GM18858 (cell line): ENCODE data around the gene GPR15LG.

Source experiments
- ATAC-seq: cut with Tn5 transposase; IDR thresholded peaks from one replicate; pipeline ENCODE4 v1.9.1; 2021; ENCODE audit not compliant: unreplicated experiment

Gene GPR15LG

GRCh38 chr10:84214046-84214572 lies 40.5 kb downstream of the GPR15LG start:
- no peak for ATAC-seq

DNA sequence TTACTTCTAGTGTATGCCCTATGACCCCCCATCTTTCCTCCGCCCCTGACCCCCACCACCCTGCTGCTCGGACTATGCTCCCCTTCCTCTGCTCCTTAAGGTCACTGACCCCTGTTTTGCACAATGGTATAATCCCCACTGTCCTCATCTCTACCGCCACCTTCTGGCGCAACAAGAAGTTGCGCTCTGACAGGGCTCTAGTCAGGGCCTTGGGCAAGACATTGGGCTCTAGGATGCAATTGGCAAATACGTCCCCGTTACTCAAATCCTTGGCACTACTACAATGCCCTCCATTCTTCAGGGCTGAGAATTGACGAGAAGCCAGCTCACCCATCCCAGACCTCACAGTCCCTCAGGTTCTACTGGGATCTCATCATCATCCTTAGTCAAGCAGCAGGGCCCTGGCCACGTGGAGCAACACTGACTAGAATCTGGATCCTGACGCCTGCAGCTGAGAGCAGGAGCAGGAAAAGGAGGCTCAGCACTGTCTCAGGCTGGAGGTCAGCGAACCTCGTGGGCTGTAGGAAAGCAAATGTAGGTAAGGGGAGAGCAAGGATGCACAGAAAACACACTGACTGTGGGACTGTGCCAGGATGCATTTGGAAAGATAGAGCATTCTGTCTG lies 41.1 kb downstream of the GPR15LG start:
- ATAC-seq: peak; percentile 82

- no peak for ATAC-seq
Measured at GRCh38 chr10:84216834-84217233, 43.2 kb downstream of the GPR15LG start.

GRCh38 chr10:84217746-84218145 lies 44.1 kb downstream of the GPR15LG start:
- no peak for ATAC-seq

GRCh38 chr10:84221916-84222315 lies 48.3 kb downstream of the GPR15LG start:
- no peak for ATAC-seq

DNA sequence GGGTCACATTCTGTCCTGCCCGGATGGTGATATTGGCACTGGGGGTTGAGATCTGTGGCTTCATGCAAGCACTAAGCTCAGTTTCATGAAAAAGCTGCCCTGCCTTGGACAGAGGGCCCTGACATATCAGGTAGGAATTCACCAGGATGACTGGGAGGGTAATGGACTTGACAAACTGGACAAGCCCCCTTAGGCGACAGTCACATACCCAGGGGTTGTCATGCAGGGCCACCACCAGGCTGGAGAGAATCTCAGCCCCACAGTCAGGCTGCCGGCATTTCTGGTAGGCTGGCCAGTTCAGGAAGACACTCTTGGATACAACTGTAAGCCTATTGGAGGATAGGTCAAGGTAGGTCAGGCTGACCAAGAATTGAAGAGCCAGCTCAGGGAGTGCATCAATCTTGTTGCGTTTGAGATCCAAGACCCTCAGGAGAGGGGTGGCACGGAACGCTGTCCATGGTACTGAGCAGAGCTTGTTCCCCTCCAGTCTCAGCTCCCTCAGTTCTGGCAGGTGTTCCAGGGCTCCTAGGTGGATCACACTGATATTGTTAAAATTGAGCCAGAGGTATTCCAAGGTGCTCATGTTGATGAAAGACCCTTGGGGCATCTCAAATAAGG lies 50.9 kb downstream of the GPR15LG start:
- ATAC-seq: no peak

- no peak for ATAC-seq
Measured at GRCh38 chr10:84225427-84226173, 52.0 kb downstream of the GPR15LG start, which contains the start of gene LRIT2. TSS of gene LRIT2 (minus strand) at chr10:84225544. CDS start at chr10:84225520, 24 bp downstream.

DNA sequence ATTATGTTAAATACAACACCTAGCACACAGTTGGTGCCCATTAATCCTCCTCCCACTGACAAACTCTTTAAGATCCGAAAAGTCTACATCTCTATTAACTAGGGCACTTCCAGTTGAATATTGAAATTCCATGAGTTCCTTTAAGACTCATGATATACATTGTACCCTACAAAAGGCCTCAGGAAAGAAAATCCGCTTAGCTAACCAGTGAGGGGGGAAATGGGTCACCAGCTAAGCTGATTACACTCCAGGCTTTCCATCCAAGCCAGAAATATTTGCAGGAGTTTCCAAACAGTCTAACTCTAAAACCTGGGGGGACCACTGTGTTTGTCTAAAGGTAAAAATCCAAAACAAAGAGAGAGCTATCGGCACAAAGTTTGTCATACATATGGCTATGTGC lies 53.0 kb downstream of the GPR15LG start:
- ATAC-seq: no peak

GRCh38 chr10:84227810-84228209 lies 54.2 kb downstream of the GPR15LG start:
- no peak for ATAC-seq

DNA sequence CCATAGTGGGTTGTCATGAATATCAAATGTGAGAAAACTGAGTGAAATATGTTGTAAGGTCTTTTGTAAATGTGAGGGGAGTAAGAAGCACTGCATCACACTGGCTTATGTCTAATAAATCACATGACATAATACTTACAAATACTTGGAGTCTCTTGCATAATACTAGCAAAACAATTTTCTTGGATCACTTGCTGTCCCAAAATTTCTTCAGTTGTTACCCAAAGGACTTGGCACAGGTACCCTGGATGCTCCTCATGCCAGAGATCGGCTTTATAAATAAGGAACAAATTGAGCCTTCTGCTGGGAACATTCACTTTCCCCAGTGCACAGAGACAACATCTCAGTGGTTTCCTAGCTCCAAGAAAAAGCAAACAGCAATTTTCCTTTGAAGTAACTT lies 56.8 kb downstream of the GPR15LG start:
- no peak for ATAC-seq

DNA sequence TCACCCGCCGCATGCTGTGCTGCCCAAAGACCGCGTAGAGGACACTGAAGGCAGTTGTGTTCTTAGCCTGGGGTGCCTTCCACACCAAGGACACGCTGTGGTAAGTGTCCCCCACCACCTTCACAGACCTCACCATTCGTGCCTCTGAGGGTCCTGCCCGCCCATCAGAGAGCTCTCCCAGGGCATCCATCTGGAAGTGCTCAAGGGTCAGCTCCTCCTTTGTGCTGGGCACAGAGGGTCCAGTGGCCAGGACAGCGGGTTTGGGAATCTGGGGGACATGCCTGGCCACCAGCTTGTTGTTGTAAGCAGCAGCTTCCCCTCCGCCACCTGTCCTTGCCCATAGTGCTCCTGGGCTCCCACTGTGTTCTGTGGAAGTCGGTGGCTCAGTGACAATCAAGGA lies 58.8 kb downstream of the GPR15LG start:
- no peak for ATAC-seq

DNA sequence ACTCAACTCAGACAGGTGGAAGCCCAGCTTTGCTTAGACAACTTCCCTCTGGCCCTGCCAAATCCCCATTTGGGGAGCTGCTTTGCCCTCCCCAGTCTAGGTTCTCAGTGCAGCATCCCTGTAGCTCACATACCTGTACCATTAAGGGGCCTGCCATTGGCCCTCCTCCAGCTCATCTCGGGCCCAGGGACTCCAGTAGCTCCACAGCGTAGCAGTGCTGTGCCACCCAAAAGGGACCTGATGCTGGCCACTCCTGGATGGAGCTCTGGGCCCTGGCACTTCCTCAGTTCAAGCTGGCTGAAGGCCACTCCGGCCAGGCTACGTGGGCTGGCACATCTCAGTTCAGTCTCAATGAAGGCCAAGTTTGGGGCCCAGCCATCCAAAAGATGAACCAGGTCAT lies 60.3 kb downstream of the GPR15LG start:
- no peak for ATAC-seq

GRCh38 chr10:84234479-84234878 lies 60.9 kb downstream of the GPR15LG start:
- ATAC-seq: no peak
